DOHH2 (cell line): Measurements from ENCODE around the gene SDCCAG8.

Experiments
- EZH2phosphoT487 ChIP-seq: fragments of 200-600 bp; sonication (generic); IDR thresholded peaks from 2 replicates; pipeline ENCODE4 v1.6.1; 2017; ENCODE audit warnings: borderline replicate concordance, mild to moderate bottlenecking, antibody characterized with exemption, low read length, moderate library complexity, mixed read lengths
- TF ChIP-seq, protein P1 (sequence below): fragments of 200-600 bp; sonication (generic); IDR thresholded peaks from one replicate; pipeline ENCODE4 v1.5.1; 2014; ENCODE audit warnings: antibody characterized with exemption, mild to moderate bottlenecking, low read depth, low read length; ENCODE audit not compliant: poor library complexity, severe bottlenecking

DNA sequence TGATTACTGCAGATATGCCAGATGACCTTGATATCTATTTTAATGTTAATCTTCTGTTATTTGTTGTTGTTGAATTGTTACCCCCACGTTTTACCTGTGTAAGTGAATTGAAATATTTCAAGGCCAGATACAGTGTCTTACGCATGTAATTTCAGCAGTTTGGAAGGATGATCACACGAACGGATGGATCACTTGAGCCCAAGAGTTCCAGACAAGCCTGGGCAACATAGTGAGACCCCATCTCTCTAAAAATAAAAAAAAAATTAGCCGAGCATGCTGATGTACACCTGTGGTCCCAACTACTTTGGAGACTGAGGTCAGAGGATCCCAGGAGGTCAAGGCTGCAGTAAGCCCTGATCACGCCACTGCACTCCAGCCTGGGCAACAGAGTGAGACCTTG, 32.2 kb downstream of the SDCCAG8 start:
- TF ChIP-seq, protein P1, sequence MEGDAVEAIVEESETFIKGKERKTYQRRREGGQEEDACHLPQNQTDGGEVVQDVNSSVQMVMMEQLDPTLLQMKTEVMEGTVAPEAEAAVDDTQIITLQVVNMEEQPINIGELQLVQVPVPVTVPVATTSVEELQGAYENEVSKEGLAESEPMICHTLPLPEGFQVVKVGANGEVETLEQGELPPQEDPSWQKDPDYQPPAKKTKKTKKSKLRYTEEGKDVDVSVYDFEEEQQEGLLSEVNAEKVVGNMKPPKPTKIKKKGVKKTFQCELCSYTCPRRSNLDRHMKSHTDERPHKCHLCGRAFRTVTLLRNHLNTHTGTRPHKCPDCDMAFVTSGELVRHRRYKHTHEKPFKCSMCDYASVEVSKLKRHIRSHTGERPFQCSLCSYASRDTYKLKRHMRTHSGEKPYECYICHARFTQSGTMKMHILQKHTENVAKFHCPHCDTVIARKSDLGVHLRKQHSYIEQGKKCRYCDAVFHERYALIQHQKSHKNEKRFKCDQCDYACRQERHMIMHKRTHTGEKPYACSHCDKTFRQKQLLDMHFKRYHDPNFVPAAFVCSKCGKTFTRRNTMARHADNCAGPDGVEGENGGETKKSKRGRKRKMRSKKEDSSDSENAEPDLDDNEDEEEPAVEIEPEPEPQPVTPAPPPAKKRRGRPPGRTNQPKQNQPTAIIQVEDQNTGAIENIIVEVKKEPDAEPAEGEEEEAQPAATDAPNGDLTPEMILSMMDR: no peak
- no peak for TF ChIP-seq EZH2phosphoT487
